C4-2B (cell line): ENCODE measurements around the gene RNF10.

Experiments
- ZFX ChIP-seq: fragments of 450-650 bp; IDR thresholded peaks from 2 replicates; pipeline ENCODE4 v1.6.1; 2017
- TF ChIP-seq, protein P1 (sequence below): fragments of 450-650 bp; conservative IDR thresholded peaks from 2 replicates; pipeline ENCODE4 v1.5.1; 2017; ENCODE audit warnings: mild to moderate bottlenecking

GRCh38 chr12:120599672-120600552 is 65.8 kb downstream of the RNF10 start:
- TF ChIP-seq, protein P1, sequence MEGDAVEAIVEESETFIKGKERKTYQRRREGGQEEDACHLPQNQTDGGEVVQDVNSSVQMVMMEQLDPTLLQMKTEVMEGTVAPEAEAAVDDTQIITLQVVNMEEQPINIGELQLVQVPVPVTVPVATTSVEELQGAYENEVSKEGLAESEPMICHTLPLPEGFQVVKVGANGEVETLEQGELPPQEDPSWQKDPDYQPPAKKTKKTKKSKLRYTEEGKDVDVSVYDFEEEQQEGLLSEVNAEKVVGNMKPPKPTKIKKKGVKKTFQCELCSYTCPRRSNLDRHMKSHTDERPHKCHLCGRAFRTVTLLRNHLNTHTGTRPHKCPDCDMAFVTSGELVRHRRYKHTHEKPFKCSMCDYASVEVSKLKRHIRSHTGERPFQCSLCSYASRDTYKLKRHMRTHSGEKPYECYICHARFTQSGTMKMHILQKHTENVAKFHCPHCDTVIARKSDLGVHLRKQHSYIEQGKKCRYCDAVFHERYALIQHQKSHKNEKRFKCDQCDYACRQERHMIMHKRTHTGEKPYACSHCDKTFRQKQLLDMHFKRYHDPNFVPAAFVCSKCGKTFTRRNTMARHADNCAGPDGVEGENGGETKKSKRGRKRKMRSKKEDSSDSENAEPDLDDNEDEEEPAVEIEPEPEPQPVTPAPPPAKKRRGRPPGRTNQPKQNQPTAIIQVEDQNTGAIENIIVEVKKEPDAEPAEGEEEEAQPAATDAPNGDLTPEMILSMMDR = no peak
- TF ChIP-seq ZFX = no peak
